GM12873 (cell line): Measurements from ENCODE around the gene FHIT.

Experiments
- TF ChIP-seq, protein P1 (sequence below): IDR thresholded peaks from 2 replicates; pipeline ENCODE4 v1.5.1; 2012; ENCODE audit warnings: low read depth, mild to moderate bottlenecking, moderate library complexity, low read length, control low read depth; ENCODE audit not compliant: insufficient read depth; ENCODE audit errors: missing control alignments

Gene FHIT

DNA sequence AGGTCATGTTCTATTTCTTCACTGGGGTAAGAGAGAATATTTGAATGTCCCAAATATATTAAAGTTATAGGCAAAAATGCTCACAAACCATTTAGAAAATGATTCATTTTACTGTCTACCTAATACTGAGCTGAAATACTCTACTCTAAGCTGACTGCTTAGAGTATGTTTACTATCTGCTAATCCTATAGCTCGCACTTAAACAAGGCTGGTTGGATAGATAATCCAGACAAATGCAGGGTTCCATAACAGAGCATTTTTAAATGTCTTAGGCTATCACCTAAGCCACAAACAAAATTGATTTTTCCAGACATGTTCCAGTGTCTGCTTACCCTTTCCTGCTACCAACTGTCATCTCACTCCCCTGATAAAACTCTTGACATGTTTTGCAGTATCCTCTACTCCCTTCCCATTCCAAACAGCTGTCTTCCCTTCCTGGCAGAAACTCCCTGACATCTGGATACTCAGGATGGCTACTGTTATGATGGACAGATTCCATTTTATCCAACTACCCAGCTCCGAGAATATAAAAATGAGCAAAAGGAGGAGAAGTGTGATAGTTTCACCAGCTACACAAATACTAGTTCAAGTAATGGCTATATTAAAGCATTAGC, 1034.7 kb downstream of the FHIT start:
- TF ChIP-seq, protein P1, sequence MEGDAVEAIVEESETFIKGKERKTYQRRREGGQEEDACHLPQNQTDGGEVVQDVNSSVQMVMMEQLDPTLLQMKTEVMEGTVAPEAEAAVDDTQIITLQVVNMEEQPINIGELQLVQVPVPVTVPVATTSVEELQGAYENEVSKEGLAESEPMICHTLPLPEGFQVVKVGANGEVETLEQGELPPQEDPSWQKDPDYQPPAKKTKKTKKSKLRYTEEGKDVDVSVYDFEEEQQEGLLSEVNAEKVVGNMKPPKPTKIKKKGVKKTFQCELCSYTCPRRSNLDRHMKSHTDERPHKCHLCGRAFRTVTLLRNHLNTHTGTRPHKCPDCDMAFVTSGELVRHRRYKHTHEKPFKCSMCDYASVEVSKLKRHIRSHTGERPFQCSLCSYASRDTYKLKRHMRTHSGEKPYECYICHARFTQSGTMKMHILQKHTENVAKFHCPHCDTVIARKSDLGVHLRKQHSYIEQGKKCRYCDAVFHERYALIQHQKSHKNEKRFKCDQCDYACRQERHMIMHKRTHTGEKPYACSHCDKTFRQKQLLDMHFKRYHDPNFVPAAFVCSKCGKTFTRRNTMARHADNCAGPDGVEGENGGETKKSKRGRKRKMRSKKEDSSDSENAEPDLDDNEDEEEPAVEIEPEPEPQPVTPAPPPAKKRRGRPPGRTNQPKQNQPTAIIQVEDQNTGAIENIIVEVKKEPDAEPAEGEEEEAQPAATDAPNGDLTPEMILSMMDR = no peak

DNA sequence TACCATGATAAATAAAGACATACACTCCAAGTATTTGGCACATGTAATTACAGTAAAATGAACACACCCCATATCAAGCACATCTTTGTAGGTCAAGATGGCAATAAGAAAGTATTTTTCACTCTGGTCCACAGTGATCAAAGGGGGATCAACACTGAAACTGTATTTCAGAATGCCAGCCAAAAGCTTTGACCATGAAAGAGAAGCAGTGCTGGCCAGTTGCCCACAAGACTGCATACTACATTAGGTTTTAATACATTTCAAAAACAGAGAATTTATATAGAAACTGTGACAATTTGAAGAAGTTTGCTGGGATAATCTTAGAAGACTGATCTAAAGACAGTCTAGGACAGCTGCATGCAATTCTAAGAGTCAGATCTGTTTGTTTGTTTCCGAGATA, 1035.3 kb downstream of the FHIT start:
- TF ChIP-seq, protein P1 = no peak

DNA sequence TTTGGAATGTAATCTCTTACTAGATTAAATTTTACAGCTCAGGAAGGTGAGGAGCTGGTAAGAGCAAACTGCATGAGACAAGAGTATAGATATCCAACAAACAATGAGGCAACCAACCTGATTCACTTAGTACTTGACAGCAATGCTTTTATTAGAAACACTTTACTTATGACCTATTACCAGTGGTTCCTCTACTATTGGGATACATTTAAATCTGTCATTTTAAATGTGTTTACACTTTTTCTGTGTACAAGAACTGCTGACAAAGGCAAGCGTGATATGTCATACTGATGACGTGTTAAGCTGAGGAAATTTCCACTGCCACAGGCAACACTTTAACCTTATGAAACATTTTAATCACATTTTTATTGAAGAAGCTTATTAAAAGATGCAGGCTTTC, 1043.3 kb downstream of the FHIT start:
- TF ChIP-seq, protein P1 = no peak

DNA sequence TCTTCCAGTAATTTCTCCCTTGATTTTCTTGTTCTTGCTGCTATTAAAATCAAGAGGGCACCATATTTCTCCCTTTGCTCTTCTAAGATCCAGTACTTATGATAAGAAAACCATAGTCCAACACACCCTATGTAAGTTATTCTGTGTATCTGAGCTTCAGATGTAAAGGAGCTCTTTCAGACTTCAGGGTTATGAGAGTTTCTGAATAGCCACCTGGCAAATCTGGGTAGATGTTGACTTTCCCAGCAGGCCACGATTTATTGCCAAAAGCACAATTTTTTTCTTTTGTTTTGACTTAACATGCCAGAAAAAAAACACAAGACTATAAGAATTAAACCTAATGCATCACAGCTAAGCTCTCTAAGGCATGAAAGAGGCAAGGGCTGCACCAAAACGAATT, 1045.0 kb downstream of the FHIT start:
- TF ChIP-seq, protein P1 = no peak

DNA sequence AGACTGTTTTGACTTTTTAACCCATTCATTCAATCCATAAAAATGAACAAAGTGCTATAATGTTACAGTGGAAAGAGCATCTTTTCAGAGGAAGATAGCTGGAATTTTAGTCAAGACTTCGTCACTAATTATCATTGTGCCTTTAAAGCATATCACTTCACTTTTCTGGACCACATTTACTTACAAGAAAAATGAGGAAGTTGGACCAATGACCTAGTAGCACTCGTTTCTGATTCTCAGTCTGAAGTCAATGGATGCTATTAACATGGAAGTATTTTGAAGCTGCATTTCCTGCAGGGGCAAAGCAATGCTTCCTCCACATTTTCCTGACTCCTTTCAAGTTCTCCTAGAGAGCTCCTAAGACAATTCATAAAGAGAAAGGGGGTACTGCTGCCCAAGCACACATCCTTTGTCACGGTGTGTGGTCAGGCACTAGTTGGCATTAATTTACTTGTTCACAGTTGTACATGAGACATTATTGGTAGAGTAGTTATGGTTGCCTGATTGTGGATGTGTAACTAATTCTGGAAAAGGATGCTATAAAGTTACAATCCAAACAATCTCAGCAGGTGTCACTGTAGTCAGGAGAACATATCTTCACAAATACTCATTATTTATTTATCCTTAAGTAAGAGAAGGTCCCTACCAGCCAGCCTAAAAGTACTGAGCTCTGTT, 1049.1 kb downstream of the FHIT start:
- TF ChIP-seq, protein P1 = no peak

DNA sequence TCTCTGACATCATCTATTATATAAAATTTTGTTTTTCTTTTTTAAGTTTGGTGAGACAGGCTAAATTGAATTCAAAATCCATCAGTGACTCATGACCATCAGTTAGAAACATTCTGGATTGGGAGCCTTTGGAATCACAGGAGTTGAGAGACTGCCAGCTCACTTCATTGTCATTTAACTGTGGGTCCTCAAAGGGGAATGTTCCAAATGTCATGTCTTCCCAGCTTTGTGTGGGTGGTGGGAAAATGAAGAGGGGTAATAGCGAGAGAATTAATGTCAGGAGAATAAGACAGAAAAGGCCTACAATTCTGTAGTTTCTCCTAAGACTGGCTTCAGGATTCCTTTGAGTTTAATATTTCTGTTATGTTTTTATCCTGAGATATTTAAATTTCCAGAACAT, 1051.9 kb downstream of the FHIT start:
- TF ChIP-seq, protein P1 = no peak

DNA sequence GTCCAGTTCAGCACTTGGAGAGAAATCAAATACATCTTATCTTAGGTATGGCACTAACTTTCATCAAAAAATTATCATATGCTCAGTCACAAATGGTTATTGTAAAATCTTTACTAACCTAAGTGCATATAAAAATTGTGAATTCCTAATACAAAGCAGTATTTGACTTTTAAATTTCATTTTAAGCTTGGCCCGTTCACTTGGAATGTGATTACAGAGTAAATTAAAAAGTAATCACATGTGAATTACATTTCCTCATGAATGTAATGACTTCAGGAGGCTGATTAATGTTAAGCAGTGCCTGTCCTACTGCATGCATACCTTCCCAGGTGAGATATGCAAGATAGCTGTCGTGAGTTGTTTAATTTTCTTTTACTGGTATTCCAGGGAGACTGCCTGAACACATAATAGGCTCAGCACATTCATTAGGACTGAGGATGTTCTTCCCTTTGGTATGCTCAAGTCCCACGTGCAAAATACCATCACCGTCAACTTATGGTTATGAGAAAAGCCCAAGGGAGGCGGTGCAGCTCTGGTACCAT, 1053.0 kb downstream of the FHIT start:
- TF ChIP-seq, protein P1 = no peak
